PC-9 (cell line): ENCODE results near the gene PLK1. TPM values are rescaled to one million over a fixed set of nuclear protein-coding genes. Genes with fewer than 3 reads are reported as not detected.

Experiments
- BruUV-seq: library from RNA; stranded (reverse); fragments of 400-500 nt; replicated peaks from 2 replicates; lab custom pipeline; 2021; lab: Mats Ljungman, UMichigan
- CTCF ChIA-PET: fragments of 300-600 bp; sonication (Branson Sonifier 250); formaldehyde crosslinking; loops from one replicate; lab custom pipeline; 2022; ENCODE audit warnings: antibody characterized with exemption; lab: Charles Lee
- POLR2A ChIA-PET: fragments of 300-600 bp; sonication (Branson Sonifier 250); formaldehyde crosslinking; loops from one replicate; lab custom pipeline; 2022; ENCODE audit warnings: antibody characterized with exemption; ENCODE audit not compliant: unreplicated experiment; lab: Charles Lee
- DNase-seq, 2 experiments: peaks; one replicate each; pipeline versions ENCODE4 v3.0.0 to v3.0.0-alpha.2; 2015 to 2022; ENCODE audit warnings: mixed read lengths in 1 of 2
- H2AFZ ChIP-seq: fragments of 200-600 bp; sonication (generic); 2 replicates; pipeline ENCODE4 v1.8.1; 2017; ENCODE audit warnings: antibody characterized with exemption
- H3F3A ChIP-seq: fragments of 200-600 bp; sonication (generic); 2 replicates; pipeline ENCODE4 v1.8.1; 2017; ENCODE audit warnings: antibody characterized with exemption, mild to moderate bottlenecking, low read depth; ENCODE audit not compliant: insufficient read depth
- H3K27ac ChIP-seq: fragments of 200-600 bp; sonication (generic); 2 replicates; pipeline ENCODE4 v1.6.1; 2016; ENCODE audit warnings: mixed run types
- H3K27me3 ChIP-seq: fragments of 200-600 bp; sonication (generic); 2 replicates; pipeline ENCODE4 v1.6.1; 2016; ENCODE audit warnings: low read depth, mixed run types; ENCODE audit not compliant: insufficient read depth
- H3K36me3 ChIP-seq: fragments of 200-600 bp; sonication (generic); 2 replicates; pipeline ENCODE4 v1.6.1; 2016; ENCODE audit warnings: low read depth, mixed run types
- H3K4me1 ChIP-seq: fragments of 200-600 bp; sonication (generic); replicated peaks from 2 replicates; pipeline ENCODE4 v1.6.1; 2016; ENCODE audit warnings: mixed run types; ENCODE audit not compliant: insufficient read depth
- H3K4me2 ChIP-seq: fragments of 200-600 bp; sonication (generic); 2 replicates; pipeline ENCODE4 v1.6.1; 2017; ENCODE audit warnings: mixed run types
- H3K4me3 ChIP-seq: fragments of 200-600 bp; sonication (generic); 2 replicates; pipeline ENCODE4 v1.6.1; 2016; ENCODE audit warnings: mixed run types
- H3K79me2 ChIP-seq: fragments of 200-600 bp; sonication (generic); 2 replicates; pipeline ENCODE4 v1.6.1; 2017; ENCODE audit warnings: low read depth, mixed run types
- H3K9me2 ChIP-seq: fragments of 200-600 bp; sonication (generic); 2 replicates; pipeline ENCODE4 v1.8.1; 2017; ENCODE audit warnings: mild to moderate bottlenecking; ENCODE audit not compliant: insufficient read depth
- H3K9me3 ChIP-seq: fragments of 200-600 bp; sonication (generic); 2 replicates; pipeline ENCODE4 v1.8.1; 2016; ENCODE audit warnings: low read depth; ENCODE audit not compliant: insufficient read depth
- H4K20me1 ChIP-seq: fragments of 200-600 bp; sonication (generic); 2 replicates; pipeline ENCODE4 v1.8.1; 2017; ENCODE audit not compliant: insufficient read depth
- CTCF ChIP-seq: fragments of 200-600 bp; sonication (generic); conservative IDR thresholded peaks from 2 replicates; pipeline ENCODE4 v1.6.1; 2017; ENCODE audit warnings: mixed run types, antibody characterized with exemption, mild to moderate bottlenecking, moderate library complexity
- EZH2 ChIP-seq: fragments of 200-600 bp; sonication (generic); IDR thresholded peaks from 2 replicates; pipeline ENCODE4 v1.8.0; 2017; ENCODE audit warnings: antibody characterized with exemption, low read depth
- intact Hi-C: fragments of 100-400 bp; cut with micrococcal nuclease; formaldehyde crosslinking; loops from one replicate; pipeline ENCODE4 v1.10.0; 2022; ENCODE audit not compliant: unreplicated experiment
- total RNA-seq: library from RNA; stranded (reverse); gene quantifications from 2 replicates; pipeline ENCODE4 v1.2.3, GENCODE V29; 2021

PLK1 gene
- total RNA-seq, 1 experiment from 2014 or later, result 169 TPM

- Histone ChIP-seq H3K9me2 (no peaks in the 10 kb centered on the region), H3K27me3 (no peaks in the 10 kb centered on the region), H3K4me2 (no peak overlapping the region), H3K27ac (no peak overlapping the region), H3K36me3 (no peaks in the 10 kb centered on the region), H3F3A (peaks cover 9% of the 10 kb centered on the region; the same call in 1 of the 2 replicates), H2AFZ (no peak overlapping the region), H4K20me1 (no peaks in the 10 kb centered on the region), H3K79me2 (no peaks in the 10 kb centered on the region), H3K4me3 (no peak overlapping the region), H3K9me3 (no peaks in the 10 kb centered on the region), H3K4me1 (peaks cover 7% of the 10 kb centered on the region)
- no peak for TF ChIP-seq CTCF
- TF ChIP-seq EZH2, result no peak
- no TSS peak for BruUV-seq
- ChIA-PET POLR2A (no interaction called here), CTCF (no interaction called here)
- no peak for DNase-seq
- intact Hi-C loops, result no loop called here
These were observed 27.8 kb downstream of the PLK1 start for GRCh38 chr16:23706439-23706838.

GRCh38 chr16:23709536-23709935, 30.8 kb downstream of the PLK1 start:
- intact Hi-C loops, result no loop called here
- Histone ChIP-seq H3K9me2 (no peaks in the 10 kb centered on the region), H3K4me3 (no peak overlapping the region), H3K79me2 (no peaks in the 10 kb centered on the region), H3K4me2 (no peak overlapping the region), H2AFZ (no peak overlapping the region), H3K27me3 (no peaks in the 10 kb centered on the region), H3F3A (peaks cover 12% of the 10 kb centered on the region; the same call in 1 of the 2 replicates), H4K20me1 (no peaks in the 10 kb centered on the region), H3K36me3 (no peaks in the 10 kb centered on the region), H3K9me3 (no peaks in the 10 kb centered on the region), H3K27ac (no peak overlapping the region), H3K4me1 (peaks cover 19% of the 10 kb centered on the region)
- POLR2A ChIA-PET, result no interaction called here
- TF ChIP-seq CTCF (no peak), EZH2 (no peak)
- DNase-seq, result no peak
- CTCF ChIA-PET, result no interaction called here
- no TSS peak for BruUV-seq

- BruUV-seq, result no TSS peak
- H3K36me3 ChIP-seq, result no peaks in the 10 kb centered on the region
- H3F3A ChIP-seq, result peaks cover 12% of the 10 kb centered on the region; the same call in 1 of the 2 replicates
- H3K9me3 ChIP-seq, result no peaks in the 10 kb centered on the region
- H3K79me2 ChIP-seq, result no peaks in the 10 kb centered on the region
- TF ChIP-seq EZH2 (no peak), CTCF (no peak)
- H3K27ac ChIP-seq, result no peak overlapping the region
- H3K27me3 ChIP-seq, result no peaks in the 10 kb centered on the region
- peaks cover 19% of the 10 kb centered on the region for H3K4me1 ChIP-seq
- no peaks in the 10 kb centered on the region for H4K20me1 ChIP-seq
- no peak for DNase-seq
- ChIA-PET POLR2A (no interaction called here), CTCF (no interaction called here)
- H3K4me2 ChIP-seq, result no peak overlapping the region
- no peaks in the 10 kb centered on the region for H3K9me2 ChIP-seq
- intact Hi-C loops, result no loop called here
- H2AFZ ChIP-seq, result no peak overlapping the region
- no peak overlapping the region for H3K4me3 ChIP-seq
These were observed 31.3 kb downstream of the PLK1 start for GRCh38 chr16:23710008-23710407.
